OCI-LY3 (cell line): ENCODE results near the gene PER3.

Source experiments
- H2AFZ ChIP-seq: fragments of 200-600, 300-600 bp; shearing (Covaris generic); 2 replicates; pipeline ENCODE4 v1.6.0; 2014; ENCODE audit warnings: antibody characterized with exemption, low read depth, low read length
- H3K27ac ChIP-seq: fragments of 200-600, 300-600 bp; sonication (generic); 2 replicates; pipeline ENCODE4 v1.5.1; 2014; ENCODE audit warnings: mild to moderate bottlenecking, low read length, moderate library complexity, mixed read lengths
- H3K27me3 ChIP-seq: fragments of 200-600, 300-600 bp; sonication (generic); 2 replicates; pipeline ENCODE4 v1.6.1; 2014; ENCODE audit warnings: low read depth, low read length, mixed read lengths
- H3K36me3 ChIP-seq: fragments of 200-600, 300-600 bp; sonication (generic); replicated peaks from 2 replicates; pipeline ENCODE3; 2014; ENCODE audit warnings: low read depth, low read length, mixed read lengths
- H3K4me1 ChIP-seq: fragments of 300-600, 200-600 bp; sonication (generic); 2 replicates; pipeline ENCODE4 v1.6.1; 2014; ENCODE audit warnings: low read length, mixed read lengths
- H3K4me2 ChIP-seq: fragments of 200-600, 300-600 bp; sonication (generic); 2 replicates; pipeline ENCODE4 v1.6.1; 2014; ENCODE audit warnings: low read length, mixed read lengths
- H3K4me3 ChIP-seq: fragments of 300-600, 200-600 bp; sonication (generic); 2 replicates; pipeline ENCODE4 v1.5.1; 2014; ENCODE audit warnings: antibody characterized with exemption, mild to moderate bottlenecking, low read length, moderate library complexity
- H3K79me2 ChIP-seq: fragments of 300-600, 200-600 bp; shearing (Covaris generic); 2 replicates; pipeline ENCODE4 v1.6.1; 2014; ENCODE audit warnings: mild to moderate bottlenecking, low read length, mixed read lengths
- H3K9ac ChIP-seq: fragments of 300-600, 200-600 bp; shearing (Covaris generic); 2 replicates; pipeline ENCODE4 v1.6.0; 2014; ENCODE audit warnings: mild to moderate bottlenecking, low read length, moderate library complexity
- H3K9me3 ChIP-seq: fragments of 200-600, 300-600 bp; shearing (Covaris generic); 2 replicates; pipeline ENCODE4 v1.6.1; 2014; ENCODE audit warnings: low read length, mixed read lengths; ENCODE audit not compliant: insufficient read depth
- H4K20me1 ChIP-seq: fragments of 200-600, 300-600 bp; sonication (generic); 2 replicates; pipeline ENCODE4 v1.6.1; 2016; ENCODE audit warnings: low read length, mixed read lengths; ENCODE audit not compliant: insufficient read depth
- EZH2phosphoT487 ChIP-seq: fragments of 200-600 bp; shearing (Covaris generic); IDR thresholded peaks from 2 replicates; pipeline ENCODE4 v1.6.1; 2018; ENCODE audit warnings: antibody characterized with exemption, mixed run types, low read depth
- TF ChIP-seq, protein P1 (sequence below): fragments of 200-600, 300-600 bp; sonication (generic); IDR thresholded peaks from 2 replicates; pipeline ENCODE4 v1.5.1; 2014; ENCODE audit warnings: antibody characterized with exemption, low read length, low read depth

The PER3 gene

DNA sequence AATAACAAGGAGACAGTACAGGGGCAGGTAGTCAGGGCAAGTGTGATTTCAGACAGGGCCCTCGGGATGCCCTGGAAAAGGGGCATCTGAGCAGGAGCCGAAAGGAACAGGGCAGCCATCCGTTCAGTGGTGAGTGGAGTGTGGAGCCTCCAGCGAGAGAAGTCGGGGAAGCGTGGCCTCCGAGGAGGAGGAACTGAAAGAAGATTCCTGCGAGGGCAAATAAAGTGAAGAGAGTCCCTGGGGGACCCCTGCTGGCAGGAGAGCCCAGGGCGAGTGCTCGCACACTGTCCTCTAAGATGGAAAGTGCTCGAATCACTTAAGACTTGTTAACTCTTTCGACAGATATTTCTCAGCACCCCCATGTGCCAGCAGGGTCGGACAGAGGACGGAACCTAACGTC lies 72.3 kb downstream of the PER3 start:
- H2AFZ ChIP-seq = no peak overlapping the region
- H3K27me3 ChIP-seq = no peaks in the 10 kb centered on the region
- no peak overlapping the region for H3K4me2 ChIP-seq
- no peak overlapping the region for H3K27ac ChIP-seq
- no peaks in the 10 kb centered on the region for H3K79me2 ChIP-seq
- TF ChIP-seq, protein P1, sequence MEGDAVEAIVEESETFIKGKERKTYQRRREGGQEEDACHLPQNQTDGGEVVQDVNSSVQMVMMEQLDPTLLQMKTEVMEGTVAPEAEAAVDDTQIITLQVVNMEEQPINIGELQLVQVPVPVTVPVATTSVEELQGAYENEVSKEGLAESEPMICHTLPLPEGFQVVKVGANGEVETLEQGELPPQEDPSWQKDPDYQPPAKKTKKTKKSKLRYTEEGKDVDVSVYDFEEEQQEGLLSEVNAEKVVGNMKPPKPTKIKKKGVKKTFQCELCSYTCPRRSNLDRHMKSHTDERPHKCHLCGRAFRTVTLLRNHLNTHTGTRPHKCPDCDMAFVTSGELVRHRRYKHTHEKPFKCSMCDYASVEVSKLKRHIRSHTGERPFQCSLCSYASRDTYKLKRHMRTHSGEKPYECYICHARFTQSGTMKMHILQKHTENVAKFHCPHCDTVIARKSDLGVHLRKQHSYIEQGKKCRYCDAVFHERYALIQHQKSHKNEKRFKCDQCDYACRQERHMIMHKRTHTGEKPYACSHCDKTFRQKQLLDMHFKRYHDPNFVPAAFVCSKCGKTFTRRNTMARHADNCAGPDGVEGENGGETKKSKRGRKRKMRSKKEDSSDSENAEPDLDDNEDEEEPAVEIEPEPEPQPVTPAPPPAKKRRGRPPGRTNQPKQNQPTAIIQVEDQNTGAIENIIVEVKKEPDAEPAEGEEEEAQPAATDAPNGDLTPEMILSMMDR = no peak
- TF ChIP-seq EZH2phosphoT487 = no peak
- no peaks in the 10 kb centered on the region for H3K4me1 ChIP-seq
- H3K36me3 ChIP-seq = no peaks in the 10 kb centered on the region
- H3K9me3 ChIP-seq = no peaks in the 10 kb centered on the region
- no peak overlapping the region for H3K4me3 ChIP-seq
- no peak overlapping the region for H3K9ac ChIP-seq
- H4K20me1 ChIP-seq = no peaks in the 10 kb centered on the region

DNA sequence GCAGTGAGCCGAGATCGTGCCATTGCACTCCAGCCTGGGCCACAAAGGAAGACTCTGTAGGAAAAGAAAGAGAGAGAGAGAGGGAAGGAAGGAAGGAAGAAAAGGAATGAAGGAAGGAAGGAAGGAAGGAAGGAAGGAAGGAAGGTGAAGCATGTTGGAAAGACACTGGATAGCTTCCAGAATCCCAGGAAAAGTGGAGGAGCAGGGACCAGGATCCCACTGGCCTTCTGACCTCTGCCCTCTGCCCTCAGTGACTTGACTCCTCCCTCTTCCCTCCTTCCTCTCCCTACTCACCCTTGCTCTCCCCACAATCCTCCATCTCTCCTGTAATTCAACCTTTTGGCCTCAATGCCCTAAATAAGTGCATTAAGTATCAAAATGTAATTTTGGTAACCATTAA lies 72.9 kb downstream of the PER3 start:
- Histone ChIP-seq H3K27me3 (no peaks in the 10 kb centered on the region), H3K9me3 (no peaks in the 10 kb centered on the region), H3K4me1 (no peaks in the 10 kb centered on the region), H4K20me1 (no peaks in the 10 kb centered on the region), H3K79me2 (no peaks in the 10 kb centered on the region), H3K4me3 (no peak overlapping the region), H3K4me2 (no peak overlapping the region), H3K9ac (no peak overlapping the region), H3K36me3 (no peaks in the 10 kb centered on the region), H3K27ac (no peak overlapping the region), H2AFZ (no peak overlapping the region)
- no peak for TF ChIP-seq EZH2phosphoT487
- TF ChIP-seq, protein P1 = no peak

DNA sequence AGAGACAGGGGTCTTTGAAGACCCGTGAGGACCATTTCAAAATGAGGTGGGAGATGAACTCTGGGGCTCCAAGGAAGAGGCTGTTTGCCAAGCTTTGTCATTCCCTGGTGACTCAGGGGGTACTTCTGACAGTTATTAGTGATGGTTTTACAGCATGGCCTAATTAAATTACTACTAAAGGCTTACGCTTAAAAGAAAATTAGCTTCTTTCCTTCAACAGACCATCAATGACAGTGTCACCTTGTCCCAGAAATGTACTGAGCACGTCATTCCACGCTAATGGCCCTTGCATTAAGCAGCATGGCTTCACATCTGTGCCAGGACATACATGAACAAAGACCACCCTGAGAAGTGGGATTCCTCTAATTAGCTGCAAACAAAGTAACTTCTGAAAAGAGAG lies 73.9 kb downstream of the PER3 start:
- no peak overlapping the region for H3K9ac ChIP-seq
- no peak overlapping the region for H3K4me3 ChIP-seq
- H3K27me3 ChIP-seq = no peaks in the 10 kb centered on the region
- H3K27ac ChIP-seq = no peak overlapping the region
- TF ChIP-seq EZH2phosphoT487 = no peak
- TF ChIP-seq, protein P1 = no peak
- no peaks in the 10 kb centered on the region for H3K36me3 ChIP-seq
- no peaks in the 10 kb centered on the region for H3K9me3 ChIP-seq
- no peaks in the 10 kb centered on the region for H3K4me1 ChIP-seq
- no peak overlapping the region for H2AFZ ChIP-seq
- no peaks in the 10 kb centered on the region for H4K20me1 ChIP-seq
- no peaks in the 10 kb centered on the region for H3K79me2 ChIP-seq
- no peak overlapping the region for H3K4me2 ChIP-seq

DNA sequence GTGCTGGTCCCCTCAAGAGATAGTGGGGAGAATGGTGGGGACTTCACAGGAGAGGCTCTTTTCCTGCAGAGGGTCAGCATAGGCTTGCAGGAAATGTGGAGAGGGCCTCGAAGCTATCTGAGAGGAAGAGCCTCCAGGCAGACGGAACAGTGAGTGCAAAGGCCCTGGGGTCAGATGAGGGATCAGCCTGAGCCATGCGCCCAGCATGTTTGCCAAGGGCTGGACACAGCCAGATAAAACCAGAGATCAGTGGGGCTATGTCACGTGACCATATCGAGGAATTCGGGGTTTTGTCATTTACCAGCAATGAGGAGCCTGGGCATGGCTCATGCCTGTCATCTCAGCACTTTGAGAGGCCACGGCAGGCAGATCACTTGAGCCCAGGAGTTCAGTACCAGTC lies 75.3 kb downstream of the PER3 start:
- H3K4me2 ChIP-seq = no peak overlapping the region
- no peaks in the 10 kb centered on the region for H3K79me2 ChIP-seq
- H3K9me3 ChIP-seq = no peaks in the 10 kb centered on the region
- no peak overlapping the region for H3K9ac ChIP-seq
- H3K4me1 ChIP-seq = no peaks in the 10 kb centered on the region
- H2AFZ ChIP-seq = no peak overlapping the region
- no peaks in the 10 kb centered on the region for H3K36me3 ChIP-seq
- TF ChIP-seq, protein P1 = no peak
- no peak for TF ChIP-seq EZH2phosphoT487
- H3K27ac ChIP-seq = no peak overlapping the region
- no peaks in the 10 kb centered on the region for H3K27me3 ChIP-seq
- no peak overlapping the region for H3K4me3 ChIP-seq
- H4K20me1 ChIP-seq = no peaks in the 10 kb centered on the region
